Measurements from ENCODE around the gene EXOSC7. TPM values are rescaled to one million over a fixed set of nuclear protein-coding genes. Genes with fewer than 3 reads are reported as not detected.
A peak's percentile ranks its signal among the peaks of the same experiment; 100 is the strongest.

Gene EXOSC7
- total and polyA plus RNA-seq, 5 donors from 2014 or later, result 32.8 to 51.7 (median 43.1) TPM

DNA sequence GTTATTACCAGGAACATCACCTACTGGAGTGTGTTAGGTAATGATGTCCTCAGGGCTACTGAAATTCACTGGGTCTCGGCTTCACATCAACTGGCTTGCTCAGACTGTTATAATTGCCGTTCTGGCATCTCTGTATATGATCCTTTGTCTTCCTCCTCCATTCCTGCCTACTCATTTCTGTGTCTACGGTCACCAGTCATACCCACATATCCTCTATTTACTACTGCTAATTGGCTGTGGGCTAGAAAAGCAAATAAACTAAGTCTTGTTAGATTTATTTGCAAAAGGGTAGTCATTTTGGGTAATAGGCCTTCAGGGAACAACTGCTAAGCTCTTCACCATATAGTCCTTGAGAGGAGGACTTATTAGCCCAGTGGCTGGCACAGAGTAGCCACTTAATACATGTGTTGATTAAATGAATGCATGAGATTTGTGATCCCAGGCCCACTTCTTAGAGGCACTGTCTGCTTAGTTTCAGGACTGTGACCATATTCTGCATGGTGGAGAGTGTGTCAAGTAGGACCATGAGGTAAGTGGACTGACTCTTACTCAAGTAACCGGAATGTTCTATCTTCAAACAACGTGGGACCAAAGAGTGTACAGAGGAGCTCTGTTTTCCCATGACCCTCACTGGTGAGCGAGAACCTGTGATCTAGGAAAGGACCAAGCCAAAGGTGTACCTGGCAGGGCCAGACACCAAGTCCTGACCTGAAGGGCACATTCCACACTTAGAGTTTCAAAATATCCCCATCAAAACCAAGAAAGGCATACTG, 13.2 kb upstream of the EXOSC7 start:
- Histone ChIP-seq H3K9me3 (ENCODE audit: control insufficient read depth in 2 of 2, low read length in 2 of 2) (no peaks in the 10 kb centered on the region), H3K27me3 (ENCODE audit: control insufficient read depth, insufficient read depth, low read length) (no peaks in the 10 kb centered on the region), H3K4me1 (ENCODE audit: control insufficient read depth, insufficient read depth, low read length, poor library complexity, severe bottlenecking) (no peaks in the 10 kb centered on the region), H3K27ac (ENCODE audit: insufficient read depth, low read length, poor library complexity, severe bottlenecking) (no peak overlapping the region), H3K4me3 (ENCODE audit: low read depth, low read length) (no peak overlapping the region), H3K36me3 (ENCODE audit: control insufficient read depth, insufficient read depth, low read length) (peaks cover 17% of the 10 kb centered on the region)
- Mint-ChIP-seq H3K27ac (no peak overlapping the region), H3K9me3 (no peaks in the 10 kb centered on the region), H3K4me3 (no peak overlapping the region), H3K36me3 (peaks cover 4% of the 10 kb centered on the region), H3K4me1 (peaks cover 0 to 59% (median 37%) of the 10 kb centered on the region in 4 donors), H3K27me3 (no peaks in the 10 kb centered on the region)
- DNase-seq (no peak), ATAC-seq (ENCODE audit: low read depth in 2 of 2) (no peak)

DNA sequence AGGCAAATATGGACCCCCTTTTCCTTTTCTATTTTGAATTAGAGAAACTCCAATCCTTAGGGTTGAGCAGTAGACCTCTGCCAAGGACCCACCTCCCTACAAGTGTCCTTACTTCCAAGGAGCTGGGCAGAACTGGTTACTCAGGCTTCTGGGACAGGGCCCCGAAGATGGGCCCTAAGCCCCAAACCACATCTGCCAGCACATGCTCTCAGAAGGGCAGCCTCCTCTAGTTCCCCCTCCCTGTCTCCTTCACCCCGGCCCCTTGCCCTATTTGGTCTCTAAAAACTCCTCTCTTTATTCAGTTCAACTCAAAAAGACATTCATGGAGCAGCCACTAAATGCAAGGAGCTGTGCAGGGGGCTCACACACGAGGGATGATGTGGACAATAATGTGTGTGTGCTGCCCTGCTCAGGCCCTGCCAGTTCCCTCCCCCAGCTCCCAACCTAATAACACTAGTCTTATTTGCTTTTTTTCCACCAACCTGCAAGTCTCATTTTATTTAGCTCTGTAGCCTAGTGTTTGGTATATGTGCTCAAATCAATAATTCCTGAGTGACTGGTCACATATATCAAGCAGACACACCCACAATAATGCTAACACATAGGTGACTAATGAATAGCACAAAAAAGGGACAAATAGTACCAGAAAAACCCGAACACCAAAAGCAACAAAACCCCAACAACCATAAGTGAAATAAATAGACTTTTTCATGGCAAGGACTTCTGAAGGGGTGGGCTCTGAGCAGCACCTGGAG, 12.3 kb upstream of the EXOSC7 start:
- ATAC-seq (ENCODE audit: low read depth in 2 of 2) (no peak), DNase-seq (no peak)
- peaks cover 5% of the 10 kb centered on the region for H3K4me1 ChIP-seq (ENCODE audit: control insufficient read depth, insufficient read depth, low read length, poor library complexity, severe bottlenecking)
- H3K27ac ChIP-seq (ENCODE audit: insufficient read depth, low read length, poor library complexity, severe bottlenecking), result no peak overlapping the region
- H3K9me3 ChIP-seq (ENCODE audit: control insufficient read depth in 2 of 2, low read length in 2 of 2), result no peaks in the 10 kb centered on the region
- H3K27me3 ChIP-seq (ENCODE audit: control insufficient read depth, insufficient read depth, low read length), result no peaks in the 10 kb centered on the region
- H3K4me3 ChIP-seq (ENCODE audit: low read depth, low read length), result no peak overlapping the region
- Mint-ChIP-seq H3K4me1 (peaks cover 0 to 68% (median 41%) of the 10 kb centered on the region in 4 donors), H3K9me3 (no peaks in the 10 kb centered on the region), H3K27me3 (no peaks in the 10 kb centered on the region), H3K4me3 (no peak overlapping the region), H3K36me3 (peaks cover 2% of the 10 kb centered on the region), H3K27ac (peak overlapping the region in 2 of 3 donors; percentile 47 to 68)
- peaks cover 8% of the 10 kb centered on the region for H3K36me3 ChIP-seq (ENCODE audit: control insufficient read depth, insufficient read depth, low read length)

GRCh38 chr3:44965165-44965564, 10.9 kb upstream of the EXOSC7 start:
- DNase-seq (no peak), ATAC-seq (ENCODE audit: low read depth in 2 of 2) (no peak)
- Mint-ChIP-seq H3K4me1 (peaks cover 6 to 82% (median 54%) of the 10 kb centered on the region in 4 donors), H3K27ac (no peak overlapping the region), H3K36me3 (no peaks in the 10 kb centered on the region), H3K27me3 (no peaks in the 10 kb centered on the region), H3K4me3 (no peak overlapping the region), H3K9me3 (no peaks in the 10 kb centered on the region)
- H3K27ac ChIP-seq (ENCODE audit: insufficient read depth, low read length, poor library complexity, severe bottlenecking), result no peak overlapping the region
- no peak overlapping the region for H3K4me3 ChIP-seq (ENCODE audit: low read depth, low read length)
- H3K36me3 ChIP-seq (ENCODE audit: control insufficient read depth, insufficient read depth, low read length), result no peaks in the 10 kb centered on the region
- no peaks in the 10 kb centered on the region for H3K9me3 ChIP-seq (ENCODE audit: control insufficient read depth in 2 of 2, low read length in 2 of 2)
- H3K27me3 ChIP-seq (ENCODE audit: control insufficient read depth, insufficient read depth, low read length), result no peaks in the 10 kb centered on the region
- peaks cover 18% of the 10 kb centered on the region for H3K4me1 ChIP-seq (ENCODE audit: control insufficient read depth, insufficient read depth, low read length, poor library complexity, severe bottlenecking)

GRCh38 chr3:44966795-44967278, 9.2 kb upstream of the EXOSC7 start:
- no peaks in the 10 kb centered on the region for H3K27me3 ChIP-seq (ENCODE audit: control insufficient read depth, insufficient read depth, low read length)
- Mint-ChIP-seq H3K36me3 (no peaks in the 10 kb centered on the region), H3K27me3 (no peaks in the 10 kb centered on the region), H3K27ac (peak overlapping the region in 2 of 3 donors; percentile 46 to 53), H3K9me3 (no peaks in the 10 kb centered on the region), H3K4me3 (no peak overlapping the region), H3K4me1 (peaks cover 17 to 89% (median 60%) of the 10 kb centered on the region in 4 donors)
- no peak overlapping the region for H3K27ac ChIP-seq (ENCODE audit: insufficient read depth, low read length, poor library complexity, severe bottlenecking)
- no peak overlapping the region for H3K4me3 ChIP-seq (ENCODE audit: low read depth, low read length)
- peaks cover 20% of the 10 kb centered on the region for H3K4me1 ChIP-seq (ENCODE audit: control insufficient read depth, insufficient read depth, low read length, poor library complexity, severe bottlenecking)
- no peaks in the 10 kb centered on the region for H3K9me3 ChIP-seq (ENCODE audit: control insufficient read depth in 2 of 2, low read length in 2 of 2)
- DNase-seq (peak in 1 of 3 donors; percentile 20), ATAC-seq (ENCODE audit: low read depth in 2 of 2) (no peak)
- H3K36me3 ChIP-seq (ENCODE audit: control insufficient read depth, insufficient read depth, low read length), result no peaks in the 10 kb centered on the region

- peaks cover 2% of the 10 kb centered on the region for H3K36me3 ChIP-seq (ENCODE audit: control insufficient read depth, insufficient read depth, low read length)
- ATAC-seq (ENCODE audit: low read depth in 2 of 2) (no peak), DNase-seq (no peak)
- Mint-ChIP-seq H3K4me3 (no peak overlapping the region), H3K27ac (peak overlapping the region in 2 of 3 donors; percentile 26 to 92), H3K4me1 (peaks cover 22 to 83% (median 55%) of the 10 kb centered on the region in 4 donors), H3K36me3 (no peaks in the 10 kb centered on the region), H3K9me3 (no peaks in the 10 kb centered on the region), H3K27me3 (no peaks in the 10 kb centered on the region)
- no peaks in the 10 kb centered on the region for H3K27me3 ChIP-seq (ENCODE audit: control insufficient read depth, insufficient read depth, low read length)
- H3K4me3 ChIP-seq (ENCODE audit: low read depth, low read length), result no peak overlapping the region
- peaks cover 20% of the 10 kb centered on the region for H3K4me1 ChIP-seq (ENCODE audit: control insufficient read depth, insufficient read depth, low read length, poor library complexity, severe bottlenecking)
- H3K27ac ChIP-seq (ENCODE audit: insufficient read depth, low read length, poor library complexity, severe bottlenecking), result no peak overlapping the region
- H3K9me3 ChIP-seq (ENCODE audit: control insufficient read depth in 2 of 2, low read length in 2 of 2), result no peaks in the 10 kb centered on the region
These were observed 7.6 kb upstream of the EXOSC7 start for GRCh38 chr3:44968447-44968858.

- peak overlapping the region in 3 of 4 donors; percentile 36 to 66 (median 46) for H3K4me3 Mint-ChIP-seq
- H3K27ac Mint-ChIP-seq, result peak overlapping the region; percentile 20 to 66 (median 26)
- Histone ChIP-seq H3K36me3 (ENCODE audit: control insufficient read depth, insufficient read depth, low read length) (peaks cover 2% of the 10 kb centered on the region), H3K4me1 (ENCODE audit: control insufficient read depth, insufficient read depth, low read length, poor library complexity, severe bottlenecking) (peaks cover 22% of the 10 kb centered on the region), H3K27me3 (ENCODE audit: control insufficient read depth, insufficient read depth, low read length) (no peaks in the 10 kb centered on the region), H3K27ac (ENCODE audit: insufficient read depth, low read length, poor library complexity, severe bottlenecking) (no peak overlapping the region), H3K9me3 (ENCODE audit: control insufficient read depth in 2 of 2, low read length in 2 of 2) (no peaks in the 10 kb centered on the region), H3K4me3 (ENCODE audit: low read depth, low read length) (no peak overlapping the region)
- H3K9me3 Mint-ChIP-seq, result no peaks in the 10 kb centered on the region
- peaks cover 22 to 84% (median 53%) of the 10 kb centered on the region in 4 donors for H3K4me1 Mint-ChIP-seq
- peak in 1 of 3 donors; percentile 67 for DNase-seq
- no peaks in the 10 kb centered on the region for H3K27me3 Mint-ChIP-seq
- ATAC-seq (ENCODE audit: low read depth in 2 of 2), result peak; percentile 44 to 50
- H3K36me3 Mint-ChIP-seq, result no peaks in the 10 kb centered on the region
These were observed 6.8 kb upstream of the EXOSC7 start for GRCh38 chr3:44969154-44969827.

- Histone ChIP-seq H3K4me3 (ENCODE audit: low read depth, low read length) (no peak overlapping the region), H3K9me3 (ENCODE audit: control insufficient read depth in 2 of 2, low read length in 2 of 2) (no peaks in the 10 kb centered on the region), H3K27me3 (ENCODE audit: control insufficient read depth, insufficient read depth, low read length) (no peaks in the 10 kb centered on the region), H3K4me1 (ENCODE audit: control insufficient read depth, insufficient read depth, low read length, poor library complexity, severe bottlenecking) (peaks cover 27% of the 10 kb centered on the region), H3K36me3 (ENCODE audit: control insufficient read depth, insufficient read depth, low read length) (peaks cover 2% of the 10 kb centered on the region), H3K27ac (ENCODE audit: insufficient read depth, low read length, poor library complexity, severe bottlenecking) (no peak overlapping the region)
- peak in 1 of 3 donors; percentile 31 for DNase-seq
- Mint-ChIP-seq H3K27me3 (no peaks in the 10 kb centered on the region), H3K9me3 (no peaks in the 10 kb centered on the region), H3K4me3 (no peak overlapping the region), H3K27ac (peak overlapping the region in 1 of 3 donors; percentile 20), H3K4me1 (peaks cover 22 to 85% (median 54%) of the 10 kb centered on the region in 4 donors), H3K36me3 (no peaks in the 10 kb centered on the region)
- ATAC-seq (ENCODE audit: low read depth in 2 of 2), result no peak
These were observed 6.2 kb upstream of the EXOSC7 start for GRCh38 chr3:44969828-44970179.

All from CD4-positive, CD25-positive, alpha-beta regulatory T cell (primary cell).